Stimulated activated naive B cell treated with anti-CD40 and anti-IgM and Interleukin-4, amounts not matched to agents 10 μg/mL and 1 μg/mL and 100 μg/mL, for 72 hours (primary cell): Measurements from ENCODE around the gene STK11IP.
"Not testable (repeated sequence)": the region's sequence is repeated elsewhere in the genome, so short reads cannot be mapped to it uniquely, and the experiment has no call there.

Experiments
- ATAC-seq, 2 donors: fragments of 150-1000 bp; cut with Tn5 transposase; replicated peaks; 2 replicates each; pipeline ENCODE4 v1.10.0; 2021; ENCODE audit warnings: moderate library complexity in 1 of 2
- DNase-seq: peaks from one replicate; pipeline ENCODE4 v3.0.0; 2021
- H3K27ac Mint-ChIP-seq: one replicate; pipeline ENCODE4 v1.8.0; 2022; ENCODE audit warnings: mild to moderate bottlenecking, mixed read lengths
- H3K27me3 Mint-ChIP-seq, 2 donors: one replicate each; pipeline ENCODE4 v1.8.0; 2022; ENCODE audit warnings: mixed read lengths in 2 of 2
- H3K36me3 Mint-ChIP-seq, 2 donors: one replicate each; pipeline ENCODE4 v1.8.0; 2022; ENCODE audit warnings: mixed read lengths in 2 of 2, mild to moderate bottlenecking in 1 of 2
- H3K4me1 Mint-ChIP-seq, 2 donors: one replicate each; pipeline ENCODE4 v1.8.0; 2022; ENCODE audit warnings: mixed read lengths in 2 of 2, mild to moderate bottlenecking in 1 of 2
- H3K4me3 Mint-ChIP-seq, 2 donors: one replicate each; pipeline ENCODE4 v1.8.0; 2022; ENCODE audit warnings: mild to moderate bottlenecking in 2 of 2, mixed read lengths in 2 of 2, moderate library complexity in 1 of 2
- H3K9me3 Mint-ChIP-seq, 2 donors: one replicate each; pipeline ENCODE4 v1.8.0; 2022; ENCODE audit warnings: mixed read lengths in 2 of 2, mild to moderate bottlenecking in 1 of 2

Gene STK11IP

GRCh38 chr2:219644801-219645480, 47.3 kb downstream of the STK11IP start:
- Mint-ChIP-seq H3K27ac (no peak overlapping the region), H3K9me3 (no peaks in the 10 kb centered on the region), H3K4me3 (no peak overlapping the region), H3K4me1 (peaks cover 10 to 18% of the 10 kb centered on the region in 2 donors), H3K27me3 (peaks cover 27 to 49% of the 10 kb centered on the region in 2 donors), H3K36me3 (no peaks in the 10 kb centered on the region)
- DNase-seq, result no peak
- ATAC-seq, result no peak

- peaks cover 27 to 53% of the 10 kb centered on the region in 2 donors for H3K27me3 Mint-ChIP-seq
- no peaks in the 10 kb centered on the region for H3K36me3 Mint-ChIP-seq
- peaks cover 10 to 18% of the 10 kb centered on the region in 2 donors for H3K4me1 Mint-ChIP-seq
- H3K27ac Mint-ChIP-seq, result no peak overlapping the region
- DNase-seq, result no peak
- no peaks in the 10 kb centered on the region for H3K9me3 Mint-ChIP-seq
- H3K4me3 Mint-ChIP-seq, result no peak overlapping the region
- ATAC-seq, result no peak
These were observed 48.2 kb downstream of the STK11IP start for GRCh38 chr2:219645631-219646527.

- Mint-ChIP-seq H3K4me3 (no peak overlapping the region), H3K9me3 (peaks cover 2 to 4% of the 10 kb centered on the region in 2 donors), H3K27ac (no peak overlapping the region), H3K4me1 (peaks cover under 1 to 2% of the 10 kb centered on the region in 2 donors), H3K36me3 (no peaks in the 10 kb centered on the region), H3K27me3 (peaks cover 38 to 65% of the 10 kb centered on the region in 2 donors)
- no peak for DNase-seq
- no peak for ATAC-seq
These were observed 50.5 kb downstream of the STK11IP start for GRCh38 chr2:219648176-219648575.

- Mint-ChIP-seq H3K9me3 (peaks cover 2 to 4% of the 10 kb centered on the region in 2 donors), H3K4me3 (no peak overlapping the region), H3K36me3 (no peaks in the 10 kb centered on the region), H3K27ac (no peak overlapping the region), H3K4me1 (no peaks in the 10 kb centered on the region), H3K27me3 (peaks cover 38 to 72% of the 10 kb centered on the region in 2 donors)
- ATAC-seq (no peak), DNase-seq (no peak)
These were observed 51.3 kb downstream of the STK11IP start for GRCh38 chr2:219648963-219649362.

- no peak overlapping the region for H3K4me3 Mint-ChIP-seq
- no peaks in the 10 kb centered on the region for H3K36me3 Mint-ChIP-seq
- no peak overlapping the region for H3K27ac Mint-ChIP-seq
- ATAC-seq (no peak), DNase-seq (no peak)
- peaks cover 2 to 4% of the 10 kb centered on the region in 2 donors for H3K9me3 Mint-ChIP-seq
- no peaks in the 10 kb centered on the region for H3K4me1 Mint-ChIP-seq
- H3K27me3 Mint-ChIP-seq, result peaks cover 37 to 66% of the 10 kb centered on the region in 2 donors
These were observed 53.0 kb downstream of the STK11IP start for GRCh38 chr2:219650426-219651248.

GRCh38 chr2:219651656-219652055, 54.0 kb downstream of the STK11IP start:
- not testable (repeated sequence) for H3K27ac Mint-ChIP-seq, H3K36me3 Mint-ChIP-seq, H3K4me1 Mint-ChIP-seq, DNase-seq, H3K4me3 Mint-ChIP-seq, H3K9me3 Mint-ChIP-seq, ATAC-seq
- H3K27me3 Mint-ChIP-seq, result peaks cover 36 to 65% of the 10 kb centered on the region in 2 donors

GRCh38 chr2:219656526-219656925, 58.9 kb downstream of the STK11IP start:
- no peaks in the 10 kb centered on the region for H3K4me1 Mint-ChIP-seq
- H3K27ac Mint-ChIP-seq, result no peak overlapping the region
- H3K36me3 Mint-ChIP-seq, result no peaks in the 10 kb centered on the region
- peaks cover 33 to 54% of the 10 kb centered on the region in 2 donors for H3K27me3 Mint-ChIP-seq
- no peak for DNase-seq
- peaks cover 14 to 23% of the 10 kb centered on the region in 2 donors for H3K9me3 Mint-ChIP-seq
- H3K4me3 Mint-ChIP-seq, result no peak overlapping the region
- ATAC-seq, result no peak

GRCh38 chr2:219658196-219658846, 60.7 kb downstream of the STK11IP start:
- no peaks in the 10 kb centered on the region for H3K4me1 Mint-ChIP-seq
- H3K36me3 Mint-ChIP-seq, result peaks cover 0 to 2% of the 10 kb centered on the region in 2 donors
- peaks cover 31 to 47% of the 10 kb centered on the region in 2 donors for H3K27me3 Mint-ChIP-seq
- ATAC-seq (no peak), DNase-seq (no peak)
- peaks cover 18 to 26% of the 10 kb centered on the region in 2 donors for H3K9me3 Mint-ChIP-seq
- no peak overlapping the region for H3K4me3 Mint-ChIP-seq
- H3K27ac Mint-ChIP-seq, result no peak overlapping the region

- Mint-ChIP-seq H3K4me1 (no peaks in the 10 kb centered on the region), H3K9me3 (peaks cover 18 to 26% of the 10 kb centered on the region in 2 donors), H3K4me3 (no peak overlapping the region), H3K27ac (no peak overlapping the region), H3K36me3 (peaks cover 0 to 2% of the 10 kb centered on the region in 2 donors), H3K27me3 (peaks cover 37 to 47% of the 10 kb centered on the region in 2 donors)
- ATAC-seq (no peak), DNase-seq (no peak)
These were observed 61.2 kb downstream of the STK11IP start for GRCh38 chr2:219658874-219659273.

- no peaks in the 10 kb centered on the region for H3K4me1 Mint-ChIP-seq
- peaks cover 41 to 58% of the 10 kb centered on the region in 2 donors for H3K27me3 Mint-ChIP-seq
- no peak overlapping the region for H3K27ac Mint-ChIP-seq
- peaks cover 0 to 2% of the 10 kb centered on the region in 2 donors for H3K36me3 Mint-ChIP-seq
- no peak for DNase-seq
- H3K4me3 Mint-ChIP-seq, result no peak overlapping the region
- peak; percentile 79 to 86 for ATAC-seq
- H3K9me3 Mint-ChIP-seq, result peaks cover 16 to 23% of the 10 kb centered on the region in 2 donors
These were observed 63.7 kb downstream of the STK11IP start for GRCh38 chr2:219661197-219661954.

GRCh38 chr2:219661955-219662395, 64.3 kb downstream of the STK11IP start:
- no peak for ATAC-seq
- DNase-seq, result no peak
- Mint-ChIP-seq H3K36me3 (peaks cover 0 to 2% of the 10 kb centered on the region in 2 donors), H3K9me3 (peaks cover 13 to 18% of the 10 kb centered on the region in 2 donors), H3K27me3 (peaks cover 42 to 53% of the 10 kb centered on the region in 2 donors), H3K4me1 (no peaks in the 10 kb centered on the region), H3K4me3 (no peak overlapping the region), H3K27ac (no peak overlapping the region)

GRCh38 chr2:219662566-219662965, 64.9 kb downstream of the STK11IP start:
- H3K27ac Mint-ChIP-seq, result no peak overlapping the region
- H3K27me3 Mint-ChIP-seq, result peaks cover 42 to 50% of the 10 kb centered on the region in 2 donors
- DNase-seq (no peak), ATAC-seq (no peak)
- no peak overlapping the region for H3K4me3 Mint-ChIP-seq
- peaks cover 0 to 2% of the 10 kb centered on the region in 2 donors for H3K36me3 Mint-ChIP-seq
- H3K9me3 Mint-ChIP-seq, result peaks cover 13 to 18% of the 10 kb centered on the region in 2 donors
- no peaks in the 10 kb centered on the region for H3K4me1 Mint-ChIP-seq
